B cell (primary cell): ENCODE data around the gene CASS4. TPM values are rescaled to one million over a fixed set of nuclear protein-coding genes. Genes with fewer than 3 reads are reported as not detected.

ENCODE experiments used
- ATAC-seq: fragments of 200-7000 bp; cut with Tn5 transposase; one replicate; pipeline ENCODE4 v1.10.0; 2021; ENCODE audit warnings: low read depth, mild to moderate bottlenecking, moderate number of reproducible peaks, moderate library complexity
- CTCF ChIA-PET: fragments of 350-600 bp; sonication (Branson Sonifier 250); formaldehyde crosslinking; loops from one replicate; lab custom pipeline; 2021; ENCODE audit warnings: antibody characterized with exemption, inconsistent platforms; lab: Charles Lee
- POLR2A ChIA-PET: fragments of 350-600 bp; sonication (Branson Sonifier 250); formaldehyde crosslinking; loops from one replicate; lab custom pipeline; 2021; ENCODE audit warnings: antibody characterized with exemption; lab: Charles Lee
- DNase-seq: peaks from one replicate; pipeline ENCODE4 v3.0.0; 2013
- H2AFZ ChIP-seq: 2 replicates; pipeline ENCODE4 v1.6.1; 2012; ENCODE audit warnings: mild to moderate bottlenecking, low read depth, low read length; ENCODE audit not compliant: insufficient read depth, poor library complexity, severe bottlenecking
- H3K27ac ChIP-seq, 2 donors: 1 replicate in 1 of 2; 2 replicates in 1 of 2; pipeline ENCODE4 v1.5.1; 2012 to 2013; ENCODE audit warnings: low read length in 2 of 2, mild to moderate bottlenecking in 2 of 2, moderate library complexity in 1 of 2
- H3K27me3 ChIP-seq, 4 experiments: fragments of 200-600 bp in 1 of 4; sonication (generic) in 1 of 4; replicated peaks in 1 of 4; 1 replicate in 2 of 4; 2 replicates in 2 of 4; pipeline versions ENCODE4 v1.6.1 to v1.7.0; 2013 to 2016; ENCODE audit warnings: low read length in 3 of 4, mild to moderate bottlenecking in 2 of 4, mixed read lengths in 1 of 4, moderate library complexity in 1 of 4; ENCODE audit not compliant: insufficient read depth in 4 of 4, control insufficient read depth in 3 of 4; ENCODE audit errors: control extremely low read depth in 1 of 4
- H3K36me3 ChIP-seq, 2 experiments: replicated peaks in 1 of 2; 1 replicate in 1 of 2; 2 replicates in 1 of 2; pipeline versions ENCODE4 v1.6.1 to v1.7.1; 2013; ENCODE audit warnings: low read length in 1 of 2; ENCODE audit not compliant: insufficient read depth in 2 of 2, control insufficient read depth in 1 of 2; ENCODE audit errors: control extremely low read depth in 1 of 2, extremely low read depth in 1 of 2
- H3K4me1 ChIP-seq, 2 donors: fragments of 200-600 bp in 1 of 2; sonication (generic) in 1 of 2; 1 replicate in 1 of 2; 2 replicates in 1 of 2; pipeline versions ENCODE4 v1.5.1 to v1.6.1; 2013 to 2017; ENCODE audit warnings: low read length in 2 of 2; ENCODE audit not compliant: control insufficient read depth in 2 of 2, insufficient read depth in 2 of 2
- H3K4me2 ChIP-seq: replicated peaks from 2 replicates; pipeline ENCODE3; 2012; ENCODE audit warnings: mild to moderate bottlenecking, low read depth, low read length; ENCODE audit not compliant: poor library complexity, severe bottlenecking
- H3K4me3 ChIP-seq, 5 experiments: fragments of 200-600 bp in 1 of 5; sonication (generic) in 1 of 5; 1 replicate in 3 of 5; 2 replicates in 2 of 5; pipeline versions ENCODE4 v1.5.1 to v1.7.0; 2011 to 2016; ENCODE audit warnings: low read length in 4 of 5, mild to moderate bottlenecking in 4 of 5, low read depth in 2 of 5, control low read depth in 1 of 5, moderate library complexity in 1 of 5; ENCODE audit not compliant: insufficient read depth in 1 of 5; ENCODE audit errors: control extremely low read depth in 1 of 5, extremely low read depth in 1 of 5
- H3K79me2 ChIP-seq: fragments of 200-600 bp; sonication (generic); one replicate; pipeline ENCODE4 v1.6.0; 2016; ENCODE audit warnings: low read length; ENCODE audit not compliant: control insufficient read depth, insufficient read depth
- H3K9ac ChIP-seq: fragments of 200-600 bp; sonication (generic); 2 replicates; pipeline ENCODE4 v1.6.1; 2017; ENCODE audit warnings: mild to moderate bottlenecking, low read length, moderate library complexity
- H3K9me3 ChIP-seq, 3 donors: one replicate each; pipeline versions ENCODE4 v1.6.1 to v1.7.1; 2013; ENCODE audit warnings: low read length in 2 of 3; ENCODE audit not compliant: control insufficient read depth in 2 of 3, insufficient read depth in 1 of 3; ENCODE audit errors: control extremely low read depth in 1 of 3
- H4K20me1 ChIP-seq: 2 replicates; pipeline ENCODE4 v1.6.0; 2012; ENCODE audit warnings: mild to moderate bottlenecking, low read length; ENCODE audit not compliant: insufficient read depth, control insufficient read depth, poor library complexity, severe bottlenecking
- H3K27ac Mint-ChIP-seq: one replicate; pipeline ENCODE4 v1.8.0; 2021; ENCODE audit warnings: mixed read lengths
- H3K27me3 Mint-ChIP-seq: one replicate; pipeline ENCODE4 v1.8.0; 2021; ENCODE audit warnings: mixed read lengths
- H3K4me1 Mint-ChIP-seq: one replicate; pipeline ENCODE4 v1.8.0; 2021; ENCODE audit warnings: mixed read lengths
- H3K4me3 Mint-ChIP-seq: one replicate; pipeline ENCODE4 v1.8.0; 2021; ENCODE audit warnings: mixed read lengths
- H3K9me3 Mint-ChIP-seq: one replicate; pipeline ENCODE4 v1.8.0; 2022; ENCODE audit warnings: mixed read lengths; ENCODE audit not compliant: insufficient read depth
- CTCF ChIP-seq: fragments of 200-600 bp; IDR thresholded peaks from one replicate; pipeline ENCODE4 v1.8.0; 2022; ENCODE audit warnings: antibody characterized with exemption, mild to moderate bottlenecking
- EZH2 ChIP-seq: IDR thresholded peaks from 2 replicates; pipeline ENCODE4 v1.6.1; 2012; ENCODE audit warnings: borderline replicate concordance, low read depth, mild to moderate bottlenecking, moderate library complexity, low read length; ENCODE audit not compliant: insufficient read depth, poor library complexity, severe bottlenecking
- WGBS: methylation state at CpG from one replicate; pipeline ENCODE4 v1.1.5; 2013; ENCODE audit warnings: missing lambda C conversion rate; ENCODE audit not compliant: insufficient coverage; 5-methylcytosine and 5-hydroxymethylcytosine counted together
- intact Hi-C: fragments of 100-400 bp; cut with micrococcal nuclease; formaldehyde crosslinking; loops from one replicate; pipeline ENCODE4 v1.10.0; 2022
- polyA plus RNA-seq: library from polyadenylated mRNA; depleted of rRNA; stranded (reverse); fragments of >200 nt; gene quantifications from 2 replicates; pipeline ENCODE4 v1.2.3, GENCODE V29; 2012
- total RNA-seq, 2 donors: library from RNA; stranded (reverse); fragments of 120-200 nt in 1 of 2; gene quantifications; 1 replicate in 1 of 2; 2 replicates in 1 of 2; pipeline versions ENCODE4 v1.2.3 to v1.2.4, GENCODE V29; 2013 to 2022

The CASS4 gene
- total and polyA plus RNA-seq, 2 donors (not counting 1 experiment from before 2014, with no cell fraction given) = 0.42 to 0.45 TPM

GRCh38 chr20:56438284-56438683 lies 26.2 kb downstream of the CASS4 start:
- Mint-ChIP-seq H3K27ac (no peak overlapping the region), H3K4me3 (no peak overlapping the region), H3K9me3 (no peaks in the 10 kb centered on the region), H3K4me1 (peaks cover 24% of the 10 kb centered on the region), H3K27me3 (no peaks in the 10 kb centered on the region)
- TF ChIP-seq EZH2 (no peak), CTCF (no peak)
- Histone ChIP-seq H2AFZ (no peak overlapping the region), H3K27me3 (no peaks in the 10 kb centered on the region), H3K36me3 (no peaks in the 10 kb centered on the region), H3K9me3 (peaks cover 0 to 3% (median 1%) of the 10 kb centered on the region in 3 donors), H3K4me2 (no peak overlapping the region), H3K27ac (no peak overlapping the region), H3K4me3 (no peak overlapping the region), H3K4me1 (peaks cover 12 to 20% of the 10 kb centered on the region in 2 donors), H3K79me2 (no peaks in the 10 kb centered on the region), H3K9ac (no peak overlapping the region), H4K20me1 (no peaks in the 10 kb centered on the region)
- WGBS = no CpG with 5 or more reads among the region's 4 CpGs
- CTCF ChIA-PET = no interaction called here
- DNase-seq (no peak), ATAC-seq (no peak)
- intact Hi-C loops = no loop called here
- POLR2A ChIA-PET = no interaction called here

- H3K9me3 ChIP-seq = peaks cover 0 to 3% (median 0%) of the 10 kb centered on the region in 3 donors
- ATAC-seq (no peak), DNase-seq (no peak)
- no peaks in the 10 kb centered on the region for H4K20me1 ChIP-seq
- H3K27ac ChIP-seq = no peak overlapping the region
- Mint-ChIP-seq H3K27ac (no peak overlapping the region), H3K4me3 (no peak overlapping the region), H3K27me3 (no peaks in the 10 kb centered on the region), H3K9me3 (no peaks in the 10 kb centered on the region), H3K4me1 (peaks cover 24% of the 10 kb centered on the region)
- no peak overlapping the region for H3K4me3 ChIP-seq
- peak overlapping the region; percentile 10 for H3K4me2 ChIP-seq
- H3K79me2 ChIP-seq = no peaks in the 10 kb centered on the region
- intact Hi-C loops = no loop called here
- 40% methylated on average over 4 of the region's 5 CpGs for WGBS
- peaks cover 12 to 20% of the 10 kb centered on the region in 2 donors for H3K4me1 ChIP-seq
- no peak for TF ChIP-seq CTCF
- TF ChIP-seq EZH2 = no peak
- H3K36me3 ChIP-seq = no peaks in the 10 kb centered on the region
- H2AFZ ChIP-seq = no peak overlapping the region
- no peaks in the 10 kb centered on the region for H3K27me3 ChIP-seq
- ChIA-PET POLR2A (no interaction called here), CTCF (no interaction called here)
- H3K9ac ChIP-seq = no peak overlapping the region
Measured at GRCh38 chr20:56439771-56440291, 27.8 kb downstream of the CASS4 start.
